A549 (cell line): ENCODE data around the gene NFIL3. TPM values are rescaled to one million over a fixed set of nuclear protein-coding genes. Genes with fewer than 3 reads are reported as not detected.

Experiments
- ATAC-seq, 2 experiments: fragments of 200-7000 bp in 1 of 2; fragments of >200 bp in 1 of 2; cut with Nextera tagmentation in 1 of 2; cut with Tn5 transposase in 1 of 2; 3 replicates each; pipeline versions ENCODE4 v1.8.0 to v1.9.1; 2018 to 2020; ENCODE audit warnings: mild to moderate bottlenecking in 1 of 2, moderate library complexity in 1 of 2
- CTCF ChIA-PET: fragments of 300-600 bp; sonication (Branson Sonifier 250); formaldehyde crosslinking; extraction: SDS; loops from one replicate; lab custom pipeline; 2021; ENCODE audit warnings: antibody characterized with exemption, inconsistent platforms; lab: Yijun Ruan, JAX
- POLR2A ChIA-PET: fragments of 350-600 bp; formaldehyde crosslinking; extraction: SDS; loops from one replicate; lab custom pipeline; 2021; ENCODE audit warnings: antibody characterized with exemption, inconsistent platforms; lab: Yijun Ruan, JAX
- DNase-seq, 2 experiments: peaks; one replicate each; pipeline versions ENCODE4 v3.0.0 to v3.0.0-alpha.2; 2011 to 2016; ENCODE audit warnings: low read depth in 1 of 2, low spot score in 1 of 2
- FAIRE-seq: peaks from 2 replicates; lab custom pipeline; 2011; peaks lifted over from hg19 to GRCh38; lab: Jason Lieb, UNC
- H3K27ac ChIP-seq, 2 experiments: fragments of >200 bp; sonication (Bioruptor Twin); formaldehyde crosslinking; 3 replicates each; pipeline ENCODE4 v1.5.1; 2016 to 2017
- H3K4me1 ChIP-seq: fragments of >200 bp; sonication (Bioruptor Twin); formaldehyde crosslinking; 3 replicates; pipeline ENCODE4 v1.6.1; 2016
- H3K4me2 ChIP-seq: fragments of >200 bp; sonication (Bioruptor Twin); formaldehyde crosslinking; 3 replicates; pipeline ENCODE4 v1.6.1; 2016
- H3K4me3 ChIP-seq: fragments of >200 bp; sonication (Bioruptor Twin); formaldehyde crosslinking; 3 replicates; pipeline ENCODE4 v1.5.1; 2016
- H3K9me3 ChIP-seq: fragments of >200 bp; sonication (Bioruptor Twin); formaldehyde crosslinking; 3 replicates; pipeline ENCODE4 v1.6.1; 2016
- CHD4 ChIP-seq: fragments of 200-600 bp; sonication (generic); IDR thresholded peaks from 2 replicates; pipeline ENCODE4 v1.6.1; 2016; ENCODE audit warnings: antibody characterized with exemption, mild to moderate bottlenecking, borderline replicate concordance
- E2F6 ChIP-seq: IDR thresholded peaks from 2 replicates; pipeline ENCODE4 v1.6.1; 2012; ENCODE audit warnings: low read depth, borderline replicate concordance
- EHMT2 ChIP-seq: fragments of 200-600 bp; sonication (generic); IDR thresholded peaks from 2 replicates; pipeline ENCODE4 v1.6.1; 2016; ENCODE audit warnings: antibody characterized with exemption, low read depth, mild to moderate bottlenecking, moderate library complexity
- FOSL2 ChIP-seq, 2 experiments: fragments of 450-650 bp in 1 of 2; fragments of >200 bp in 1 of 2; sonication (Bioruptor Twin) in 1 of 2; formaldehyde crosslinking; IDR thresholded peaks; 2 replicates each; pipeline versions ENCODE4 v1.5.0 to v1.6.1; 2016 to 2020; ENCODE audit warnings: mild to moderate bottlenecking in 1 of 2, moderate library complexity in 1 of 2
- GATA3 ChIP-seq: IDR thresholded peaks from 2 replicates; pipeline ENCODE4 v1.6.1; 2012; ENCODE audit warnings: borderline replicate concordance
- HMGXB4 ChIP-seq: fragments of 250-450 bp; sonication (Bioruptor Pico); IDR thresholded peaks from 2 replicates; pipeline ENCODE4 v1.5.0; 2021; ENCODE audit warnings: mild to moderate bottlenecking, moderate library complexity, borderline replicate concordance
- MYC ChIP-seq: IDR thresholded peaks from 2 replicates; pipeline ENCODE4 v1.6.1; 2012; ENCODE audit warnings: mild to moderate bottlenecking, inconsistent platforms, low read length, improper control_type of control experiment, borderline replicate concordance
- NPAS2 ChIP-seq: fragments of 250-450 bp; sonication (Bioruptor Pico); IDR thresholded peaks from 2 replicates; pipeline ENCODE4 v1.8.0; 2022; ENCODE audit warnings: mild to moderate bottlenecking, moderate library complexity, borderline replicate concordance
- PBX3 ChIP-seq: IDR thresholded peaks from 2 replicates; pipeline ENCODE4 v1.6.1; 2012
- PHF8 ChIP-seq: fragments of 200-600 bp; sonication (generic); IDR thresholded peaks from 2 replicates; pipeline ENCODE4 v1.6.1; 2016; ENCODE audit warnings: low read depth, mild to moderate bottlenecking, antibody characterized with exemption, moderate library complexity, borderline replicate concordance
- POLR2A ChIP-seq: IDR thresholded peaks from 2 replicates; pipeline ENCODE4 v1.6.1; 2012; ENCODE audit warnings: mild to moderate bottlenecking, low read length
- POLR2AphosphoS2 ChIP-seq: conservative IDR thresholded peaks from 2 replicates; pipeline ENCODE4 v1.6.1; 2012; ENCODE audit warnings: low read length, improper control_type of control experiment, inconsistent platforms
- REST ChIP-seq: fragments of 200-600 bp; sonication (generic); IDR thresholded peaks from 2 replicates; pipeline ENCODE4 v1.6.1; 2016; ENCODE audit warnings: antibody characterized with exemption, mild to moderate bottlenecking, moderate library complexity
- RFX5 ChIP-seq: fragments of 450-650 bp; IDR thresholded peaks from 2 replicates; pipeline ENCODE4 v1.7.1; 2014; ENCODE audit warnings: antibody characterized with exemption, mild to moderate bottlenecking, moderate library complexity
- SMC3 ChIP-seq: fragments of >200 bp; sonication (Bioruptor Twin); formaldehyde crosslinking; IDR thresholded peaks from 3 replicates; pipeline ENCODE4 v1.6.1; 2018; ENCODE audit warnings: inconsistent platforms
- SREBF2 ChIP-seq: fragments of 450-650 bp; IDR thresholded peaks from 2 replicates; pipeline ENCODE4 v1.6.1; 2014; ENCODE audit warnings: mild to moderate bottlenecking, moderate library complexity
- TP53 ChIP-seq: fragments of 250-450 bp; sonication (Bioruptor Pico); IDR thresholded peaks from 2 replicates; pipeline ENCODE4 v1.5.0; 2021; ENCODE audit warnings: mild to moderate bottlenecking, moderate library complexity
- ZC3H11A ChIP-seq: fragments of 450-650 bp; IDR thresholded peaks from 2 replicates; pipeline ENCODE4 v1.6.1; 2014; ENCODE audit warnings: antibody characterized with exemption, mild to moderate bottlenecking
- ZNF302 ChIP-seq: fragments of 250-450 bp; sonication (Bioruptor Pico); IDR thresholded peaks from 2 replicates; pipeline ENCODE4 v1.9.0; 2021; ENCODE audit warnings: inconsistent platforms, mild to moderate bottlenecking, moderate library complexity
- WGBS: methylation state at CpG from one replicate; pipeline ENCODE4 v1.1.6; 2017; ENCODE audit errors: missing lambda C conversion rate; 5-methylcytosine and 5-hydroxymethylcytosine counted together
- polyA plus RNA-seq, 4 experiments: library from polyadenylated mRNA; depleted of rRNA in 3 of 4; stranded (reverse); fragments of >200 nt; fragmentation: RNase III in 1 of 4; extraction: RNeasy Plus Mini Kit Qiagen cat#74134 plus additional on column Dnase treatment in 1 of 4; gene quantifications; 2 replicates in 3 of 4; 3 replicates in 1 of 4; pipeline ENCODE4 v1.2.3, GENCODE V29; 2011 to 2017

Gene NFIL3
- polyA plus RNA-seq, 2 of the 4 experiments (the other 2 are of a cell fraction), result 10.5 to 16.1 TPM

- no peak overlapping the region for H3K4me2 ChIP-seq
- no peak for ATAC-seq
- CTCF ChIA-PET, result interaction anchor here (0.9 to 1.6 kb wide), 2 partner anchors 303 to 477 kb away, joined by 3 to 5 read pairs; no protein-coding TSS in a partner anchor
- DNase-seq, result no peak
- 82% methylated on average over 1 of the region's 1 CpG for WGBS
- H3K27ac ChIP-seq, result no peak overlapping the region
- POLR2A ChIA-PET, result no interaction called here
- TF ChIP-seq RFX5, result no peak
- no peak for TF ChIP-seq SMC3
- TF ChIP-seq FOSL2 (IDR thresholded peaks at IDR 0.05), result no peak
- no peak for TF ChIP-seq FOSL2 (CRISPR knock-in tag; IDR thresholded peaks at IDR 0.05)
- no peak for TF ChIP-seq ZNF302
- TF ChIP-seq GATA3, result no peak
- TF ChIP-seq E2F6, result no peak
- no peak for FAIRE-seq
- H3K4me3 ChIP-seq, result no peak overlapping the region
- peaks cover 18% of the 10 kb centered on the region for H3K4me1 ChIP-seq
- no peaks in the 10 kb centered on the region for H3K9me3 ChIP-seq
Measured at GRCh38 chr9:91392435-91392834, 31.2 kb downstream of the NFIL3 start.

GRCh38 chr9:91391818-91392217 lies 31.8 kb downstream of the NFIL3 start:
- FAIRE-seq (no peak), ATAC-seq (no peak), DNase-seq (no peak)
- WGBS, result 93% methylated on average over 2 of the region's 2 CpGs
- no peak for TF ChIP-seq POLR2AphosphoS2
- TF ChIP-seq PBX3, result no peak
- TF ChIP-seq REST, result no peak
- no peak for TF ChIP-seq NPAS2 (CRISPR knock-in tag)
- TF ChIP-seq TP53 (CRISPR knock-in tag), result no peak
- no peak for TF ChIP-seq HMGXB4 (CRISPR knock-in tag)
- TF ChIP-seq POLR2A, result no peak
- no peak for TF ChIP-seq EHMT2
- no peak for TF ChIP-seq SMC3
- TF ChIP-seq CHD4, result no peak
- TF ChIP-seq ZC3H11A, result no peak
- no peak for TF ChIP-seq MYC
- no peak for TF ChIP-seq SREBF2
- TF ChIP-seq PHF8, result no peak
- peaks cover 18% of the 10 kb centered on the region for H3K4me1 ChIP-seq
- ChIA-PET POLR2A (no interaction called here), CTCF (no interaction called here)
- H3K9me3 ChIP-seq, result no peaks in the 10 kb centered on the region
- H3K27ac ChIP-seq, result no peak overlapping the region
- H3K4me2 ChIP-seq, result no peak overlapping the region
- H3K4me3 ChIP-seq, result no peak overlapping the region
